Psoas muscle (tissue), 8 donors: ENCODE data around the gene PPP4R4. TPM values are rescaled to one million over a fixed set of nuclear protein-coding genes. Genes with fewer than 3 reads are reported as not detected.

Source experiments
- ATAC-seq, 4 donors: fragments of 200-7000 bp; cut with Tn5 transposase; one replicate each; pipeline ENCODE4 v1.9.1; 2020; ENCODE audit warnings: moderate library complexity in 3 of 4, mild to moderate bottlenecking in 2 of 4
- DNase-seq, 2 donors: peaks; one replicate each; pipeline ENCODE4 v3.0.0-alpha.2; 2020
- H3K27ac ChIP-seq: fragments of 200-600 bp; one replicate; pipeline ENCODE4 v1.8.0; 2022
- H3K27me3 ChIP-seq, 3 donors: fragments of 200-600 bp in 1 of 3; one replicate each; pipeline versions ENCODE4 v1.6.1 to v1.8.0; 2013 to 2022; ENCODE audit warnings: low read length in 2 of 3, mild to moderate bottlenecking in 2 of 3, moderate library complexity in 1 of 3; ENCODE audit not compliant: insufficient read depth in 3 of 3
- H3K36me3 ChIP-seq, 2 donors: fragments of 200-600 bp in 1 of 2; one replicate each; pipeline versions ENCODE4 v1.6.1 to v1.8.0; 2013 to 2022; ENCODE audit warnings: low read depth in 1 of 2, mild to moderate bottlenecking in 1 of 2, moderate library complexity in 1 of 2; ENCODE audit not compliant: insufficient read depth in 1 of 2
- H3K4me1 ChIP-seq: fragments of 200-600 bp; one replicate; pipeline ENCODE4 v1.8.0; 2022
- H3K4me3 ChIP-seq: fragments of 200-600 bp; one replicate; pipeline ENCODE4 v1.8.0; 2022; ENCODE audit warnings: mild to moderate bottlenecking
- H3K9me3 ChIP-seq: fragments of 200-600 bp; one replicate; pipeline ENCODE4 v1.8.0; 2022
- WGBS, 3 donors: extraction: QIAGEN DNeasy Blood & Tissue Kit; methylation state at CpG; one replicate each; pipeline versions ENCODE4 v1.1.6 to v1.1.7; 2013; 5-methylcytosine and 5-hydroxymethylcytosine counted together
- intact Hi-C, 2 donors: fragments of 100-400 bp; cut with DNase I; formaldehyde crosslinking; loops; one replicate each; pipeline versions ENCODE4 v1.11.0 to v1.14.2; 2022
- polyA plus RNA-seq, 3 donors: library from polyadenylated mRNA; stranded (reverse); fragments of 200-250 nt; gene quantifications; one replicate each; pipeline ENCODE4 v1.2.3, GENCODE V29; 2013
- total RNA-seq, 4 donors: library from RNA; stranded (reverse); fragmentation: NEBNext Ultra II Directional in 2 of 4; extraction: Animal tissue kit (Norgen Biotek cat#: 25700) in 2 of 4; gene quantifications; one replicate each; pipeline versions ENCODE4 v1.2.1 to v1.2.4, GENCODE V29; 2021 to 2023
- TF ChIP-seq, protein P1 (sequence below): fragments of 200-600 bp; IDR thresholded peaks from one replicate; pipeline ENCODE4 v1.8.0; 2022; ENCODE audit warnings: antibody characterized with exemption
- donor health status: healthy with polysubstance abuse.
- donor health status: DM: no; HTN: no; CAD: no; lungs with moderate emphysema.
- donor health status: Bipolar disorder and iron deficiency.
- donor health status: healthy.
- donor health status: DM: yes; HTN: yes; CAD: no.
- donor health status: DM: no; HTN: no; CAD: no.
- donor health status: DM: no; HTN: no; CAD: no.
- donor health status: DM: yes; HTN: yes; CAD: no.

Gene PPP4R4
- total and polyA plus RNA-seq, 7 donors: 0.01 to 0.73 (median 0.19) TPM; not detected in 1

DNA sequence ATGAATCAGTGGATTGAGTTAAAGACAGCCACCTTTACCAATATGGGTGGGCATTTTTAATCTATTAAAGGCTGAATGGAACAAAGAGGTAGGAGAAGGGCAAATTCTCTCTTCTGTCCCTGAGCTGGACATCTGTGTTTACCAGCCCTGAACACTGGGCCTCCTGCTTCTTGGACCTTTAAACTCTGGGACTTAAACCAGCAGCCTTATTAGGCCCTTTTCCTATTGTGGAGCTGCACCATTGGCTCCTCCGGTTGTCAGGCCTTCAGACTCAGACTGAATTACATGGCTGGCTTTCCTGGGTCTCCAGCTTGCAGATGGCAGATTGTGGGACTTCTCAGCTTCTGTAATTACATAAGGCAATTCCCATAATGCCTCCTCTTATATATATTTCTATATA, 142.6 kb downstream of the PPP4R4 start:
- Histone ChIP-seq H3K4me1 (no peaks in the 10 kb centered on the region), H3K36me3 (no peaks in the 10 kb centered on the region), H3K27me3 (no peaks in the 10 kb centered on the region), H3K9me3 (no peaks in the 10 kb centered on the region), H3K27ac (no peak overlapping the region), H3K4me3 (no peak overlapping the region)
- TF ChIP-seq, protein P1, sequence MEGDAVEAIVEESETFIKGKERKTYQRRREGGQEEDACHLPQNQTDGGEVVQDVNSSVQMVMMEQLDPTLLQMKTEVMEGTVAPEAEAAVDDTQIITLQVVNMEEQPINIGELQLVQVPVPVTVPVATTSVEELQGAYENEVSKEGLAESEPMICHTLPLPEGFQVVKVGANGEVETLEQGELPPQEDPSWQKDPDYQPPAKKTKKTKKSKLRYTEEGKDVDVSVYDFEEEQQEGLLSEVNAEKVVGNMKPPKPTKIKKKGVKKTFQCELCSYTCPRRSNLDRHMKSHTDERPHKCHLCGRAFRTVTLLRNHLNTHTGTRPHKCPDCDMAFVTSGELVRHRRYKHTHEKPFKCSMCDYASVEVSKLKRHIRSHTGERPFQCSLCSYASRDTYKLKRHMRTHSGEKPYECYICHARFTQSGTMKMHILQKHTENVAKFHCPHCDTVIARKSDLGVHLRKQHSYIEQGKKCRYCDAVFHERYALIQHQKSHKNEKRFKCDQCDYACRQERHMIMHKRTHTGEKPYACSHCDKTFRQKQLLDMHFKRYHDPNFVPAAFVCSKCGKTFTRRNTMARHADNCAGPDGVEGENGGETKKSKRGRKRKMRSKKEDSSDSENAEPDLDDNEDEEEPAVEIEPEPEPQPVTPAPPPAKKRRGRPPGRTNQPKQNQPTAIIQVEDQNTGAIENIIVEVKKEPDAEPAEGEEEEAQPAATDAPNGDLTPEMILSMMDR: no peak
- DNase-seq (no peak), ATAC-seq (no peak)
- intact Hi-C loops: no loop called here
- 42 to 54% (median 45%) methylated on average over 1 of the region's 1 CpG for WGBS, 3 donors

DNA sequence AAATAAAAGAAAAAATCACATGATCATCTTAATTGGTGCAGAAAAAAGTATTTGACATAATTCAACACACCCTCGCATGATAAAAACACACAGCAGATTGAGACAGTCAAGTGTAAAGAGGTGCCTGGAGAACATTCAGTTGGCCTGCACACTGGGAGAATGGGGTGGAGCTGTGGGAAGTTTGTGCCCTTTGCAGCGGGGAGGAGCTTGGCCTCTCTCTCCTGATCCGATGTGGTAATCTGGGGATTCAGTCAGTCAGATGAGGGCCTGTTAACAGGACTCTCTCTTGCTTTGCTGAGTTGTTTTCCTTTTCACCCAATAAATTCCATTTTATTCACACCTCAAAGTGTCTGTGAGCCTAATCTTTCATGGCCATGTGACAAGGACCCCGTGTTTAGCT, 143.1 kb downstream of the PPP4R4 start:
- no peaks in the 10 kb centered on the region for H3K27me3 ChIP-seq
- no peaks in the 10 kb centered on the region for H3K36me3 ChIP-seq
- no peaks in the 10 kb centered on the region for H3K9me3 ChIP-seq
- H3K4me3 ChIP-seq: no peak overlapping the region
- DNase-seq (peak in 1 of 2 donors; percentile 51), ATAC-seq (no peak)
- TF ChIP-seq, protein P1: no peak
- WGBS, 3 donors: 29 to 32% (median 31%) methylated on average over 4 of the region's 4 CpGs
- H3K27ac ChIP-seq: no peak overlapping the region
- no peaks in the 10 kb centered on the region for H3K4me1 ChIP-seq
- intact Hi-C loops: no loop called here

DNA sequence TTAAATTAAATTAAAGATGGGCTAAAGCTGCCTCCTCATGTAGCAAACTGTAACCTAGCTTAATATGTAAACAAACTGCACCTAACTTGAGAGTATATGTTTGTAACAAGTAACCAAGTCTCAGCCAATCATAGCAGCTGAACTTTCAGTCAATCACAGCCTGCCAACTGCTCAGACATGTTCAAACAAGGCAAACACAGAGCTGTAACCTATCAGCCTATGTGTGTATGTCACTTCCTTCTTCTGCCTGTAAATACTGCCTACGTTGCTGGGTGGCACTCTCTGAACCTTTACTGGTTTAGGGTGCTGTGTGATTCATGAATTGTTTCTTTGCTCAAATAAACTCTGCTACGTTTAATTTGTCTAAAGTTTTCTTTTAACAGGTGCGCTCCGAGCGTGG, 146.1 kb downstream of the PPP4R4 start:
- ATAC-seq: no peak
- no peaks in the 10 kb centered on the region for H3K4me1 ChIP-seq
- TF ChIP-seq, protein P1: no peak
- 38 to 54% (median 42%) methylated on average over 5 of the region's 5 CpGs for WGBS, 3 donors
- DNase-seq: no peak
- H3K4me3 ChIP-seq: no peak overlapping the region
- intact Hi-C loops: no loop called here
- H3K36me3 ChIP-seq: no peaks in the 10 kb centered on the region
- H3K9me3 ChIP-seq: no peaks in the 10 kb centered on the region
- peaks cover 0 to 1% (median 0%) of the 10 kb centered on the region in 3 donors for H3K27me3 ChIP-seq
- no peak overlapping the region for H3K27ac ChIP-seq

DNA sequence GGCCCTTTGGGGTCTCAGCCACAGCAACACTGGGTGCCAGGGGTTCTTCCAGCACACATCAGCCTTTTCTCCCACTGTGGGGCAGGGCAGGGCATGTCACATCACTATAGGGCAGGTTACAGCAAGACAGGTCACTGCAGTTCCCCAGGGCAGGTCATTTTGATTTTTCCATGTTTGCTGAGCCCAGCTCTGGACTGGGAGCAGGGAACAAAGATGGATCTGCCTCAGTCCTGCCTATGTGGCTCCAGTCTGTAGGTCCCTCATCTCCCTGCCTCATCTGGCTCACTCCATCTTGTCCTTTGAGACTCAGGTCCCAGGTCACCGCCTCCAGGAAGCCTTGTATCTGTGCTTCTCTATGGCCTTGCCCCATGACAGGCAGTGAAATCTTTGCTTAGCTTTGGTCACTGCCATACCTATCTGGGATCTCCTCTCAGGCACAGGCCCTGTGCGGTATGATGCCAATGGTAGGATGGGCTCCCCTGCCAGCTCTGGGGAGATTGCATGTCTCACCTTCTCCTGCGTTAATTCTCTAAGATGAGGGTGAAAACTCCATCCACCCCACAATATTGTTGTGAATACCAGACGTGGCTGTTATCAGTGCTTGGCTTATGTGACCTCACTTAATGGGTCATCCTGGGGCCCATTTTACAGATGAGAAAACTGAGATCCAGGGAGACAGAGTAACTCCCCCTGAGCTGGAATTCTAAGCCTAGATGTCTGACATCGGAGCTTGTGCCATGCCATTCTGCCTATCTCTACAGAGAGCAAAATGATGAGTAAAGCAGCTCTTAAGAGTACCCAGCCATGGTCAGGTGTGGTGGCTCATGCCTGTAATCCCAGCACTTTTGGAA, 147.5 kb downstream of the PPP4R4 start:
- intact Hi-C loops: no loop called here
- H3K4me3 ChIP-seq: no peak overlapping the region
- H3K27ac ChIP-seq: no peak overlapping the region
- H3K9me3 ChIP-seq: no peaks in the 10 kb centered on the region
- no peaks in the 10 kb centered on the region for H3K4me1 ChIP-seq
- TF ChIP-seq, protein P1: no peak
- ATAC-seq (no peak), DNase-seq (no peak)
- peaks cover 0 to 1% (median 0%) of the 10 kb centered on the region in 3 donors for H3K27me3 ChIP-seq
- 82 to 89% (median 83%) methylated on average over 5 of the region's 5 CpGs for WGBS, 3 donors
- H3K36me3 ChIP-seq: no peaks in the 10 kb centered on the region
